Dedifferentiated amniotic fluid mesenchymal stem cell (primary cell): Measurements from ENCODE around the gene RAB10.
"Not testable (repeated sequence)": the region's sequence is repeated elsewhere in the genome, so short reads cannot be mapped to it uniquely, and the experiment has no call there.

ENCODE experiments used
- DNase-seq: peaks from one replicate; pipeline ENCODE4 v3.0.0-alpha.2; 2016; ENCODE audit errors: extremely low spot score

The RAB10 gene

DNA sequence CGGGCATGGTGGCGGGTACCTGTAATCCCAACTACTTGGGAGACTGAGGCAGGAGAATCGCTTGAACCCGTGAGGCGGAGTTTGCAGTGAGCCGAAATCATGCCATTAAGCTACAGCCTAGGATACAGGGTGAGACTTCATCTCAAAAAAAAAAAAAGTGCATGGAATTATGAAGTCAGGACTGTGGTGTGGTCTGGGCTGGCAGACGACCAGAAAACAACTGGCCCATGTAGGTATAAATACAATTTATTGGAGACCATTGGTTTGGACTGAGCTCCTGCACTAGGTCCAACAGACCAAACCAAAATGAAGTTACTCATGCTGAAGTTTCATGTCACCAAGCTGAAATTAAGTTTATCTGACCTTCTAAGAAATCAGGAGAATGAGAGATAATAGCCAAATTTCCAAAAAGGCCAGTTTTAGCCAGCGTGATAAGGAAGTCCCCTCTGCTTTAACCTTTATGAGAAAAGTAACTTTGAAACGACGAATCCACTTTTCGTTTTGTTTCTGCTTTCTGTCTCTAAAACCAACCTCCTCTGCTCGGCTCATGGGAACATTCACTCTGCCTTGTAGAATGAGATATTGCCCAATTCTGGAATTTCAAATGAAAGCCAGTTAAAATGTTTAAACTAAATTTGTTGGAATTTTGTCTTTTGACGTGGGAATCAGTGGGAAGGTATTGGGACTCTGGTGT, 17.7 kb upstream of the RAB10 start:
- DNase-seq, result no peak

DNA sequence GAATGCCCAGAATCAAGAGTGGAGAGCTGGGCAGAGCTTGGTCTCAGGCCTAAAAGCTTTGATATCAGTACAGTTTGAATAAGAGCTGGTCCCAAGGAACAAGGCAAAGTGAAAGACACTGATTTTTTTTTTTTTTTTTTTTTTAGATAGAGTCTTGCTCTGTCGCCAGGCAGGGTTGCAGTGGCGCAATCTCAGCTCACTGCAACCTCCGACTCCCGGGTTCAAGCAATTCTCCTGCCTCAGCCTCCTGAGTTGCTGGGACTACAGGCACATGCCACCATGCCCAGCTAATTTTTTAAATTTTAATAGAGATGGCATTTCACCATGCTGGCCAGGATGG, 17.2 kb upstream of the RAB10 start:
- not testable (repeated sequence) for DNase-seq

DNA sequence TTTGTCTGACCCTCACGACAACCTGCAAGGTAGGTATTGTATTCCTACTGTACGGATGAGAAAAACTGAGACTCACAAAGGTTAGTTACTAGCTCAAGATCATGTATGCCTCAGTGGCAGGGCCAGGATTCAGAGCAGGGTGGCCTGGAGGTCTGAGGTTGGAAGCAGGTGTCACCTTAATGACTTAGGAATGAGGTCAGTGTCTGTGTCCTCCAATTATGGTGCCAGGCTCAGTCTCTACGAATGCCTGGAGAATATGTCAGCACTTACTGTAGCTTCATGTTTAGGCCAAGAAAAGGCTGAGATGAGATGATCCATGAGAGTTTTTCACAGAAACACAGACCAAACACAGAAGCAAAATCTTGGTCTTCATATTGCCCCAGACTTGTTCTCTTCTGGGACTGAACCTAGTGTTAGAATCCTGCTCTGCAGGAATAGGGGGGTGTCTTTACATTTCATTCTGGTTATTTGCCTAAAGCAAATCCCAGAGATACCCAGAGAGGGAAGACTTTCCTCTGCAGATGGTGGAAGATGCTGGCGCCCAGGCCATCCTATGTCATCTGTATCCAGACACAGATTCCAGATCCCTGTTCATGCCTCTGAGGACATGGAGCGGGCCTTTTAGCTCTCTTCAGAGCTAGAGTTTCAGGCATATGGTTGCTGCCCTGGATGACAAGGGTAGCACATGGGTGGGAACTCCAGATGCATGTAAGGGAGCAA, 16.3 kb upstream of the RAB10 start:
- DNase-seq, result no peak

DNA sequence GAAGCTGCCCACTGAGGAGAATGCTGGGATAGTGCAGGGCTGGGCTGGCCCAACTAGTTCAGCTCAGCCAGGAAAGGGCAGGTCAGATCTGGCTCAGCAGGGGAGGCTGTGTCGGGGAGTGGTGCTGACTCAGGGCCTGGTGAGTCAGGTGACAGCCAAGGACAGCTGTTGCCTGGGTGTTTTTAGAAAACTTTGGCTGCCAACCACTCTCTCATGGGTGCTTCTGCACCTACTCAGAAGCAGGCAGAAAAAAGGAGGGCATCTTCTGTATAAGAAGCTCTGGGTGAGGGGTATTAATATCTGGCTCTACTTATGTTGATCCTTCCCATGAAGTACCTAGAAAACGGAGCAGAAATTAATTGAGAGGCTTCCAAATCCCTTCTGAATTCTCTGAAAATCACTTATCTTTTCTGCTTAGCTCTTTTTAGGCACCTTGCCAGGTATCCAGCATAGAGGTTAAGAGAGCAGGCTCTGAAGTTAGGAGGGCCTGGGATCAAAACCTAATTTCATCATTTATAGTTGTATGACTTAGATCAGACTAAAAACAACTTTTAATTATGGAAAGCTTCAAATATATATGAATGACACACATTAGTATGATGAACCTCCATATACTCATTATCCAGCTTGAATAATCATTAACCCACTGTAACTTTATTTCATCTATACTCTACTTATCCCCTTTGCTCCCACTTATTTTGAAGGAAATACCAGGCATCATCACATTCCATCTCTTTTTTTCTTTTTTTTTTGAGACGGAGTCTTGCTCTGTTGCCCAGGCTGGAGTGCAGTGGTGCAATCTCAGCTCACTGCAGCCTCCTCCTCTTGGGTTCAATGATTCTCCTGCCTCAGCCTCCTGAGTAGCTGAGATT, 15.5 kb upstream of the RAB10 start:
- DNase-seq, result peak; percentile 66

DNA sequence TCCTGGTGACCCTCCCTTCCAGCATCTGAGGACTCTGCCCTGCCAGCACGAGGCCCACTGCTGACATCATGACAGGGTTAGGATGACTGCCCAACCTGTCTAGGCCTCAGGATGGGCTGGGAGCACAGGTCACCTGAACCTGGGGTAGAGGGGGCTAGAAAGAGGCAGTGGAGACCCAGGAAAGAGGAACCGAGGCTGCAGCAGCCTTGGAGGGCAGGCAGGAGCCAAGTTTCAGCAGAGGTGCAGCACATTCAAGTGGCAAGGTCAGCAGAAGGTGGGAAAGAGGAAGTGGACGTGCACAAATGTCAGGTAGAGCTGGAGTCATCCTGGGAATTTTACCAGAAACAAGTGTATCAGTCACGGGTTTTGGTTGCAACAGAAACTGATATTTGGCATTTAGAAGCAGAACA, 13.6 kb upstream of the RAB10 start:
- no peak for DNase-seq

DNA sequence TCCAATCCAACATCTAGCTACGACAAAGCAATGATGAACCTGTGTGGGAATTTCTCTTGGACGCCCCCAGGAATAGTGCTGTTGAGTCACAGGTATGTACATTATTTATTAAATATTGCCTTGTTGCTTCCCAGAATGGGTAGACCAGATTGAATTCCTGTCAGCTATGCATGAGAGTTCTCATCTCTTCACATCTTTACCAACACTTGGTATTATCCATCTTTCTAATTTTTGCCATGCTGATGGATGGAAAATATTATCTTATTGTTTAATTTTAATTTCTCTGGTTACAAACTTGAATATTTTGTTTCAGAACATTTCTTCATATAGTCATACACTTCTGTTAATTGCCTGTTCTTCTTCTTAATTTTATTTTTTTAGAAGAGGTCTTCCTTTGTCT, 9.6 kb upstream of the RAB10 start:
- no peak for DNase-seq

DNA sequence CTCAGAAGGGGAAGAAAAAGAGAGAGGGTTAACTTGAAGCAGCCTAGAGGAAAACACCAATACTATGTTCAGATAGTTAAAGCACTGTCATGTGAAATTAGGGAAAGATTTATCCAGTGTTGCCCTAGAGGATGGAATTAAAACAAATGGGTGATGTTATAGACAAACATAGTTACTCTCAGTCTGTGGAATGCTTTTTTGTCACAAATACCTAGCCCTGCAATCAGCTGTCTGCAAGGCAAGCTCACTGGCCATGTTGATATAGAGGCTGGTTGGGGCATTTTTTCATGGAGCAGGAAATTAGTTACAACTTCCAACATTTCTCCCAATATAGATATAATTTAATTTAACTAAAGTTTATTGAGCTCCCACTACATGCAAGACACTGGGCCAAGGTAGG, 8.4 kb upstream of the RAB10 start:
- no peak for DNase-seq

DNA sequence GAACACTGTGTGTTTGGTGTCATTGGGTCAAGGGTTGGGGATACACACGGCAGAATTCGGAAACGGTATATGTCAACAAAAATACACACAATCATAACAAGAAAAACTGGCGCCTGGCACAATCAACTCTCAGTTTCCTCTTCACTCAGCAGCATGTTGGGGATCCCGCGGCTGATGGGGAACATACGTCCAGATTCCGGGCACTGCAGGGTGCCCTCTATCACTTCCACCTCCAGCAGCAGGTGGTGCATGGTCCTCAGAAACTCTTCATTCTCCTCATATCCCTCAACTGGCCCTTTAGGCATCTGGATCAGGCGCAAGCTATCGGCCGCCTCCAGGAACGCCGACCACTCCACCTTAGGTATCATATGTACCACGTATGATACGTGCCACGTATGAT, 5.8 kb upstream of the RAB10 start:
- not testable (repeated sequence) for DNase-seq

DNA sequence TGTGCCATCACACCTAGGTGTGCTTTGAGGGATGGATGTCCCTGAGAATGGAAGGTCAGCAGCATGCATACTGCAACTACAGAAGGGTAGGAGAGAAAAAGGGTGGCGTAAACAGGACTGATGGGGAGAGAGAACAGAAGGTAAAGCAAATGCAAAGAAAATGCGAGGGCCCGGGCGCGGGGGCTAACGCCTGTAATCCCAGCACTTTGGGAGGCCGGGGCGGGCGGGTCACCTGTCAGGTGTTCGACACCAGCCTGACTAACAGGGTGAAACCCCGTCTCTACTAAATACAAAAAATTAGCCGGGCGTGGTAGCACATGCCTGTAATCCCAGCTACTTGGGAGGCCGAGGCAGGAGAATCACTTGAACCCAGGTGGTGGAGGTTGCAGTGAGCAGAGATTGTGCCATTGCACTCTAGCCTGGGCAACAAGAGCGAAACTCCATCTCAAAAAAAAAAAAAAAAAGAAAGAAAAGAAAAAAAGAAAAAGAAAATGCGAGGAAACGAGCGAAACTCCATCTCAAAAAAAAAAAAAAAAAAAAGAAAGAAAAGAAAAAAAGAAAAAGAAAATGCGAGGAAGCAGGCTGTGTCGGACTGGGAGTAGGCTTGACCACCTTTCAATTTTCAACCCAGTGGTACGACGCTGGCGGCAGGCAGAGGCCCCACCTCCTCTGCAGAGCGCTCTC, 1.2 kb upstream of the RAB10 start:
- DNase-seq, result not testable (repeated sequence)

DNA sequence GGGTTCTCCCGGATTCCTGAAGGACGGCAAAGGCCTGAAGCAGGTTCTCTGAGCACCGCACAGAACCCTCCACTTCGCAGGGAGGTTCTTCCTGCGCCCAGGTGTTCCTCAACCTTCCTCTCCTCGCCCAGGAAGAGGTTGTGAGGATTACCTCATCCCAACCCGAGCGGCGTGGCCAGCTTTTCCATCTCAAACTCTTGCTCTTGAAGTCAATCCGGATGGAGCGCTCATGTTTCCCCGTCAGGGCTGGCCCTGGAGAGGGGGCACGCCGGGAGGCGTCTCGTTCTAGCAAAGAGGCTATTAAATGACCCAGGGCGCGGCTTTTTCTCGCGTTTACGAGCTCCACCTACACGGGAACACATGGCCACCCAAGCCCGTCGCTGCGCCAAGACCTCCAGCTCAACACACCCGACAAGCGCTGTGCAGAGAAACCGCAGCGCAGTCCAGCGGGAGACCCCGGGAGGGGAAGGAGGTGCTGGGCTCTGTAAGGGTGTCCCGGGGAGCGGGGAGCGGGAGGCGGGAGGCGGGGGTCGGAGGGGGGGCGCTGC, 540 bp upstream of the RAB10 start:
- peak; percentile 75 for DNase-seq

DNA sequence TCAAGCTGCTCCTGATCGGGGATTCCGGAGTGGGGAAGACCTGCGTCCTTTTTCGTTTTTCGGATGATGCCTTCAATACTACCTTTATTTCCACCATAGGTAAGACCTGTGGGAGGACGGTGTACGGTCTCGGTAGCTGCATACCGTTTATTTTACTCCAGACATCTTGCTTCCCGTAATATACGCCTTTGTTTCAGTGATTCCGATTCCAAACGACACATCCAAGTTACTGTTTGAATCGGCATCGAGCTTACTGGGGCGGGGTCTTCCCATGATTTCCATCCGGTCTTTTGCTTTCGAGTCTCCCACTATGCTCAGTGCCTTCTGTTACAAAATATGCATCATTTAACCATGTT, 731 bp downstream of the RAB10 start:
- no peak for DNase-seq

DNA sequence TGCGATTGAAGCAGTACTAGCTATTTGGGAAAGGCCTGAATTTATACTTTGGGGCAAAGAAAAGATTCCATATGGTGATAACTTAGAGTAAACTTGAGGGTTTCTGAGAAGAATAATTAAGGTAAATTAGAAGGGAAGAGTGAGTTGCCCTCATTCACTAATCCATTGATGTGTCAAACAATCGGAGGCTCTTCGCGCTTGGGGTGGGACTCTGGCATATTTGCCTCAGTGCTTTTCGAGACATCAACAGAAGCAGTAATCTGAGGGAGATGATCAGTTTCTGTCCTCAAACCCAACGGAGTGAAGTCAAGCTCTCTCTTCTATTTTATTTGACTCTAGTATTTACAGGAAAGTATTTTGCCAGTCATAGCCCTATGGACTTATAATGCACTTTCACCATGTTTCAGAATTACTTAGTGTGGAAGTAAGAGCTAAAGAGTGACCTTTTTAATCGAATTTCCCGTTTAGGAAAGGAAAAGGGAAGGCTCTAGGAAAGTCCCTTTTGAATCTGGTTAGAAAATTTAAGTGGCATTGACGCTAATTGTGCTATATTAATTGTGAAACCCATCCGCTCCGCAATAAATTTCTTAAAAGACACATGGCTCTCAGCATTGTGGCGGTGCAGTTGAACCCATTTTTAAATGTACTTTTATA, 1.3 kb downstream of the RAB10 start:
- no peak for DNase-seq

DNA sequence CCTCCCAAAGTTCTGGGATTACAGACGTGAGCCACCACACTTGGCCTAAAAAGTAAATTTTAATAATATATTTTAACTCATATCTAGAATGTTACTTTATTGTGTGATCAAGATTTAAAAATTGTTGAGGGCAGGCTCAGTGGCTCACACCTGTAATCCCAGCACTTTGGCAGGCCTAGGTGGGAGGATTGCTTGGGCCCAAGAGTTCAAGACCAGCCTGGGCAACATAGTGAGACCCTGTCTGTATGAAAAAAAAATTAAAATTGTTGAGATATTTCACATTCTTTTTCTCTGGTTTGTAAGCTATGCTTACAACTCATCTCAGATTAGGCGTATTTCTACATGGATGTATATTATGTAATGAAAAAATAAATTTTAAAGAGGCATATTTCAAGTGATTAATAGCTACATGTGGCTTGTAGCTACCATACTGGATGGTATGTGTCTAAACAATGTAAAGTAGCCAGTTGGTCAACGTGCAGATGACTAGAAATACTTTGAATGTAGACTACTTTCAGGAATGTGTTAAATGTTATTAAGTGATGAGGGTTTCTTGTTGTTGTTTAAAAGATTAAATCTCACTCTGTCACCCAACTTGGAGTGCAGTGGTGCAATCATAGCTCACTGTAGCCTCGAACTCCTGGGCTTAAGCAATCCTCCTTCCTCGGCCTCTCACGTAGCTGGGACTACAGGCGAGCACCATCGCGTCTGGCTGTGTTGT, 5.9 kb downstream of the RAB10 start:
- DNase-seq, result no peak

DNA sequence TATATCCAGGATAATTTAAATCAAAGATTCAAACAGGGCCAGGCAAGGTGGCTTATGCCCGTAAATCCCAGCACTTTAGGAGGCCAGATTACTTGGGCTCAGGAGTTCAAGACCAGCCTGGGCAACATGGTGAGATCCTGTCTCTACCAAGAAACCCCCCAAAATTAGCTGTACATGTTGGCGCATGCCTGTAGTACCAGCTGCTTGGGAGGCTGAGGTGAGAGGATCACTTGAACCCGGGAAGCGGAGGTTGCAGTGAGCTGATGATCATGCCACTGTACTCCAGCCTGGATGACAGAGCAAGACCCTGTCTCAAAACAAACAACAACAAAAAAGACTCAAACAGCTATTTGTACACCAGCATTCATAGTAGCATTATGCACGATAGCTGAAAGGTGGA, 9.2 kb downstream of the RAB10 start:
- no peak for DNase-seq

DNA sequence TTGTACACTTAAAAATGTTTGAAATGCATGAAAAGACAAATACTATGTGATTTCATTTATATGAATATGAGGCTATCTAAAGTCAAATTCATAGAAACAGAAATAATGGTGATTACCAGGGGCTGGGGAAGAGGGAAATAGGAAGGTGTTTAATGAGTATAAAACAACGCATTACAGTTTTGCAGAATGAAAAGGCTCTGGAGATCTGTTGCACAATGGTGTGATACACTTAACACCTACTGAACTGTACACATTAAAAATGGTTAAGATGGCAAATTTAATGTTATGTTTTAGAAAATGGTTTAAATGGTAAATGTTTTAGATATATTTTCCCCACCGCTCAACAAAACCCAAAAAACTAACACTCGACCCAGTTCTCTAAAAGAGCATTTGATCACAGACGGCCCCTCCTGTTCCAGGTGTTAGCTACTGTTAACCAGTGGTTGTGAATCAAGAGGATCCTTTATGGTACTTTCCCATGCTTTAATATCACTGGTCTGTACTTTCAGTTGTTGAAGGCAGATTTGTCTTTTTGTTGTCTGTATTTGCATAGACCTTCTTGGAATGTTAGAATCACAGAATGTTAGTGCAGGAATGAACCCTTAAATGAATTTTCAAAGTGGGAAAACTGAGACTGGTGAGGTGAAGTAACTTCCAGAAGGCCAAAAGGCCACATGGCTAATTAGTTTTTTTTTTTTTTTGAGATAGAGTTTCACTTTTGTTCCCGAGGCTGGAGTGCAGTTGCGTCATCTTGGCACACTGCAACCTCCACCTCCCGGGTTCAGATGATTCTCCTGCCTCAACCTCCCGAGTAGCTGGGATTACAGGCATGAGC, 10.2 kb downstream of the RAB10 start:
- DNase-seq, result no peak

DNA sequence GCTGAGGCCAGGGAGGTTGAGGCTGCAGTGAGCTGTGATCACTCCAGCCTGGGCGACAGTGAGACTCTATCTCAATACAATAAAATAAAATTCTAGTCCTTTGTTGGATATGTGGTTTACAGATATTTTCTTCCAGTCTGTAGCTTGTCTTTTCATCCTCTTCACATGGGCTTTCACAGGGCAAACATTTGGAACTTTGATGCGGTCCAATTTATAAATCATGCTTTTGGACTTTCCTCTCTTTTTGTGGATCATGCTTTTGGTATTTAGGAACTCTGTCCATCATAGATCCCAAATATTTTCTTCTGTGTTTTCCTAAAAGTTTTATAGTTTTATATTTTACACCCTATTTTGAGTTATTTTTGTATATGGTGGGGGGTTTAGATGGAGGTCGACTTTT, 14.9 kb downstream of the RAB10 start:
- no peak for DNase-seq

DNA sequence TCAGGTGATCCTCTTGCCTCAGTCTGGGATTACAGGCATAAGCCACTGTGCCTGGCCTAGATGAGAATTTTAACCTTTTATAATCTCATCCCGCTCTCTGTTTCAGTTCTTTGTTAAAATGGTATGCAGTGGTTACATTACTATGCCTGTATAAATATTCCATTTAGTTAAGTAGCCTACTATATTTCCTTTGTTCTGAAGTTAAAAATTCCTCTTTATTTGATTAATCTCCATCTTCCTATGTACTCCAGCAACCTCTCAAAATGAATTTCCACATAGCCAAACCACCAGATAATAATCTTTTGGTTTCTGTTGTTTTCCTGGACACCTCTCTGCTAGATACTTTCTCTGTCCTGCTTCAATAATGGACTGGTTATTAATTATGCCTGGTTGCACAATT, 15.8 kb downstream of the RAB10 start:
- no peak for DNase-seq

DNA sequence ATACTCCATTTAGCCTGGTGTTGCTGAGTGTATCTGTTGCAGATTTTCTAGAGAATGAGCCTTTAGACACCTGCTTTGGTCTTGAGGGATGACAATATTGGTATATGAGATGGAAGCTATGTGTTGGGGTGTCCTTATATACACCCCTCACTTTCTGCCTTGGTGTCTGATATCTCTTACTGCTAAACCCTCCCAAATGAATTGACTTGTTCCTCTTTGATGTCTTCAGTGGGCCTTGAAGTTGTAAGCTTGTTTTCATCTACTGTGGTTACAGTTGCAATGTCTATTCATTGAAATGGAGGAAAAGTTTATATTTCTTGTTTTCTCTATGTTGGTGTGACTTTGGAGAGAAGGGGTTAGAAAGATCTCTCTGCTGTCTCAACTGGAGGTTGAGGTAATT, 18.9 kb downstream of the RAB10 start:
- DNase-seq, result no peak

DNA sequence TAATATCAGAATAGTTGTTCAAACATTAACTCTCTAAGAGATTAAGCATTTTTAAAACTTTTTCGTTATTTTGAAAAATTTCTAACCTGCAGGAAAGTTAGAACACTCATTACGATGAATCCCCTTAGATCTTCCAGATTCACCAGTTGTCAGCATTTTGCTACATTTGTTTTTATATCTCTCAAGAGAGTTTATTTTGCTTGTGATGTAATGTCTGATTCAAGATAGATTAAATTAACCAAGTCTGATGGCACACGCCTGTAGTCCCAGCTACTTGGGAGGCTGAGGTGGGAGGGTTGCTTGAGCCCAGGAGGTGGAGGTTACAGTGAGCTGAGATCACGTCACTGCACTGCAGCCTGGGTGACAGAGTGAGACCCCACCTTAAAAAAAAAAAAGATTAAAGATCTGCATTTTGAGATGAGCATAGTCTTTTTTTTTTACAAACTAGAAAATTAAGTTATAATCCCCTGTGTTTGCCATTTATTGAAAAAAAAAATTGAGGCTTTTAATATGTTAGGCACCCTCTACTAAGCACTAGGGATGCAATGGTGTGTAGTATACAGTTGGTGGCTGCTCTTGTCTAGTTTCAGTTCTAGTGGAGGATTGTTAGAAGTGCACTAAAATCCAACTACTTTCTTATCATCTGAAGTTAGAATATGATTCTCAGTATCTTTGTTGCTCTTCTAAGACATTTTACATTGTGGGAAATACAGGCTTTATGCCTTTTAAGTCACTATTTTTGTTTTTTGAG, 20.9 kb downstream of the RAB10 start:
- DNase-seq, result no peak
